H9 (cell line): ENCODE measurements around the gene METTL8. TPM values are rescaled to one million over a fixed set of nuclear protein-coding genes. Genes with fewer than 3 reads are reported as not detected.

ENCODE experiments used
- DNase-seq: peaks from one replicate; pipeline ENCODE4 v3.0.0-alpha.2; 2017
- H2AFZ ChIP-seq: one replicate; pipeline ENCODE4 v1.6.1; 2013; ENCODE audit warnings: mild to moderate bottlenecking, low read length, control low read depth, moderate library complexity
- H2AK5ac ChIP-seq: 2 replicates; pipeline ENCODE4 v1.6.1; 2013; ENCODE audit warnings: low read length, control low read depth, mixed read lengths; ENCODE audit not compliant: insufficient read length
- H2BK120ac ChIP-seq: one replicate; pipeline ENCODE4 v1.6.1; 2013; ENCODE audit warnings: low read depth, mild to moderate bottlenecking, low read length, control low read depth, inconsistent platforms; ENCODE audit not compliant: poor library complexity, severe bottlenecking
- H2BK12ac ChIP-seq: 2 replicates; pipeline ENCODE4 v1.6.1; 2013; ENCODE audit warnings: low read length, control low read depth, mixed read lengths, low read depth; ENCODE audit not compliant: insufficient read length
- H2BK15ac ChIP-seq: 2 replicates; pipeline ENCODE4 v1.6.1; 2013; ENCODE audit warnings: low read depth, low read length, control low read depth
- H2BK20ac ChIP-seq: one replicate; pipeline ENCODE4 v1.6.1; 2013; ENCODE audit warnings: low read depth, mild to moderate bottlenecking, low read length, control low read depth, inconsistent platforms; ENCODE audit not compliant: poor library complexity, severe bottlenecking
- H2BK5ac ChIP-seq: 2 replicates; pipeline ENCODE4 v1.6.1; 2013; ENCODE audit warnings: low read length, control low read depth, mixed read lengths; ENCODE audit not compliant: insufficient read length
- H3K14ac ChIP-seq: 2 replicates; pipeline ENCODE4 v1.6.1; 2013; ENCODE audit warnings: low read length, control low read depth; ENCODE audit not compliant: insufficient read depth
- H3K18ac ChIP-seq: 2 replicates; pipeline ENCODE4 v1.6.1; 2013; ENCODE audit warnings: low read depth, mild to moderate bottlenecking, mixed read lengths, low read length, control low read depth; ENCODE audit not compliant: insufficient read length
- H3K23ac ChIP-seq: 2 replicates; pipeline ENCODE4 v1.6.1; 2013; ENCODE audit warnings: low read length, control low read depth, mixed read lengths, low read depth; ENCODE audit not compliant: insufficient read length
- H3K23me2 ChIP-seq: 2 replicates; pipeline ENCODE4 v1.6.1; 2013; ENCODE audit warnings: low read depth, mild to moderate bottlenecking, mixed read lengths, low read length, control low read depth; ENCODE audit not compliant: insufficient read length, poor library complexity, severe bottlenecking
- H3K27ac ChIP-seq: 2 replicates; pipeline ENCODE4 v1.5.1; 2013; ENCODE audit warnings: low read length, control low read depth, mixed read lengths, low read depth; ENCODE audit not compliant: insufficient read length
- H3K27me3 ChIP-seq: 2 replicates; pipeline ENCODE4 v1.6.1; 2013; ENCODE audit warnings: low read length, control low read depth, inconsistent platforms; ENCODE audit not compliant: insufficient read depth
- H3K4ac ChIP-seq: 2 replicates; pipeline ENCODE4 v1.6.1; 2013; ENCODE audit warnings: low read depth, mild to moderate bottlenecking, control low read depth, inconsistent platforms, low read length, moderate library complexity
- H3K4me1 ChIP-seq: 2 replicates; pipeline ENCODE4 v1.6.1; 2013; ENCODE audit warnings: low read length, control low read depth, inconsistent platforms; ENCODE audit not compliant: insufficient read depth
- H3K4me2 ChIP-seq: 2 replicates; pipeline ENCODE4 v1.6.1; 2013; ENCODE audit warnings: low read length, control low read depth, mixed read lengths; ENCODE audit not compliant: insufficient read length, insufficient read depth
- H3K56ac ChIP-seq: 2 replicates; pipeline ENCODE4 v1.6.1; 2013; ENCODE audit warnings: low read depth, mild to moderate bottlenecking, mixed read lengths, low read length, control low read depth; ENCODE audit not compliant: insufficient read length
- H3K79me1 ChIP-seq: 2 replicates; pipeline ENCODE4 v1.6.1; 2013; ENCODE audit warnings: low read depth, mild to moderate bottlenecking, moderate library complexity, low read length, control low read depth, inconsistent platforms; ENCODE audit not compliant: insufficient read depth, poor library complexity, severe bottlenecking
- H3K79me2 ChIP-seq: 2 replicates; pipeline ENCODE4 v1.6.1; 2013; ENCODE audit warnings: low read length, control low read depth, inconsistent platforms; ENCODE audit not compliant: insufficient read depth
- H3K9ac ChIP-seq: 2 replicates; pipeline ENCODE4 v1.6.1; 2013; ENCODE audit warnings: low read length, control low read depth, mixed read lengths; ENCODE audit not compliant: insufficient read length; ENCODE audit errors: extremely low read depth
- H3K9me3 ChIP-seq: one replicate; pipeline ENCODE4 v1.6.1; 2013; ENCODE audit warnings: low read depth, low read length, inconsistent platforms; ENCODE audit not compliant: control insufficient read depth
- H3T11ph ChIP-seq: one replicate; pipeline ENCODE4 v1.6.1; 2013; ENCODE audit warnings: mild to moderate bottlenecking, low read length, control low read depth, inconsistent platforms
- H4K20me1 ChIP-seq: one replicate; pipeline ENCODE4 v1.6.1; 2013; ENCODE audit not compliant: control insufficient read depth, insufficient read length, insufficient read depth
- H4K5ac ChIP-seq: 2 replicates; pipeline ENCODE4 v1.6.1; 2013; ENCODE audit warnings: low read depth, mild to moderate bottlenecking, mixed read lengths, low read length, control low read depth; ENCODE audit not compliant: insufficient read length
- H4K8ac ChIP-seq: replicated peaks from 2 replicates; pipeline ENCODE4 v1.6.1; 2013; ENCODE audit warnings: low read length, control low read depth, mixed read lengths, low read depth; ENCODE audit not compliant: insufficient read length
- H4K91ac ChIP-seq: 2 replicates; pipeline ENCODE4 v1.6.1; 2013; ENCODE audit warnings: low read depth, mild to moderate bottlenecking, moderate library complexity, mixed read lengths, low read length, control low read depth; ENCODE audit not compliant: insufficient read length
- H3K27ac Mint-ChIP-seq, 3 experiments: 2 replicates in 2 of 3; 3 replicates in 1 of 3; pipeline ENCODE4 v1.8.0; 2020 to 2021; ENCODE audit warnings: mixed read lengths in 3 of 3, mild to moderate bottlenecking in 1 of 3, moderate library complexity in 1 of 3
- H3K27me3 Mint-ChIP-seq: 2 replicates; pipeline ENCODE4 v1.8.0; 2021; ENCODE audit warnings: low read depth, mild to moderate bottlenecking, moderate library complexity, mixed read lengths
- H3K36me3 Mint-ChIP-seq, 3 experiments: 2 replicates in 2 of 3; 3 replicates in 1 of 3; pipeline ENCODE4 v1.8.0; 2020 to 2021; ENCODE audit warnings: low read depth in 3 of 3, mixed read lengths in 3 of 3; ENCODE audit not compliant: insufficient read depth in 1 of 3
- H3K4me1 Mint-ChIP-seq, 2 experiments: 2 replicates each; pipeline ENCODE4 v1.8.0; 2020; ENCODE audit warnings: mixed read lengths in 2 of 2
- H3K4me3 Mint-ChIP-seq, 2 experiments: 2 replicates in 1 of 2; 3 replicates in 1 of 2; pipeline ENCODE4 v1.8.0; 2020 to 2021; ENCODE audit warnings: mild to moderate bottlenecking in 2 of 2, mixed read lengths in 2 of 2, moderate library complexity in 1 of 2
- H3K9me3 Mint-ChIP-seq, 2 experiments: 2 replicates in 1 of 2; 3 replicates in 1 of 2; pipeline ENCODE4 v1.8.0; 2020; ENCODE audit warnings: mild to moderate bottlenecking in 2 of 2, mixed read lengths in 2 of 2, moderate library complexity in 1 of 2
- CTCF ChIP-seq: fragments of 200-600 bp; sonication (generic); conservative IDR thresholded peaks from 3 replicates; pipeline ENCODE4 v1.8.0; 2021; ENCODE audit warnings: antibody characterized with exemption, mild to moderate bottlenecking
- total RNA-seq: library from RNA; stranded (reverse); gene quantifications from 2 replicates; pipeline ENCODE4 v1.2.1, GENCODE V29; 2021

METTL8 gene
- total RNA-seq, 1 experiment from 2014 or later: 40.9 TPM

DNA sequence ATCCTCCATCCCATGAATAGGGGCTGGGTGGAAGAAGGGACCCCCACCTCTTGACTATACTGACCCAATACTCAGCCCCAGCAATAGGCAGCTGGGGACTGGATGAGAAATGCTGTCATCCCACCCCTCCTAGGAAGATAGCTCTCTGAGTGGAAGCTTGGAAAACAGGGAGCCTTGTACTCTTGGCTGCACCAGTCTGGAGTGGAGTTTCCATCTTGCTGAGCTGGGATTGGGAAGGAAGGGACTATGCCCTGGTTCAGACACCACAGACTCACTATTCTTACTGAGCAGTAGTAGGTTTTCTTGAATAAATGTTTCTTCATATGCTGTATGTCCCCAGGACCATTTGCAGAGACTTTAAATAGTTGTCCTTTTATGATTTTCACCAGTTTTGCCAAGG is 7.7 kb upstream of the METTL8 start:
- H3K4me3 Mint-ChIP-seq: no peak overlapping the region
- Histone ChIP-seq H3K79me2 (no peaks in the 10 kb centered on the region), H3K27me3 (no peaks in the 10 kb centered on the region), H3K9me3 (no peaks in the 10 kb centered on the region), H2BK12ac (no peak overlapping the region), H3K18ac (no peak overlapping the region), H3K27ac (no peak overlapping the region), H3K56ac (no peak overlapping the region), H2AK5ac (no peak overlapping the region), H3T11ph (no peak overlapping the region), H3K79me1 (no peaks in the 10 kb centered on the region), H4K8ac (no peak overlapping the region), H3K4me2 (no peak overlapping the region), H3K4ac (no peak overlapping the region), H4K5ac (no peak overlapping the region), H3K9ac (no peak overlapping the region), H4K91ac (no peak overlapping the region), H2BK20ac (no peak overlapping the region), H3K23me2 (no peaks in the 10 kb centered on the region), H4K20me1 (no peaks in the 10 kb centered on the region), H3K4me1 (no peaks in the 10 kb centered on the region), H2BK5ac (no peak overlapping the region), H3K23ac (no peak overlapping the region), H3K14ac (no peak overlapping the region), H2BK120ac (no peak overlapping the region), H2AFZ (no peak overlapping the region), H2BK15ac (no peak overlapping the region)
- H3K4me1 Mint-ChIP-seq: no peaks in the 10 kb centered on the region
- no peaks in the 10 kb centered on the region for H3K9me3 Mint-ChIP-seq
- no peaks in the 10 kb centered on the region for H3K27me3 Mint-ChIP-seq
- peak overlapping the region in 1 of 3 experiments; percentile 46; a peak in 2 of 7 replicates for H3K27ac Mint-ChIP-seq
- H3K36me3 Mint-ChIP-seq: peaks cover 35 to 79% (median 73%) of the 10 kb centered on the region in 3 experiments; a peak in 6 of 7 replicates
- no peak for TF ChIP-seq CTCF
- no peak for DNase-seq
